Left hindlimb (tissue), 1 donor: ENCODE data around the gene C16orf87.
"Not testable (repeated sequence)": the region's sequence is repeated elsewhere in the genome, so short reads cannot be mapped to it uniquely, and the experiment has no call there.

Experiments used
- DNase-seq: peaks from one replicate; pipeline ENCODE4 v3.0.0-alpha.2; 2018

The C16orf87 gene

GRCh38 chr16:46830902-46831647, at the start of gene C16orf87:
TSS of gene C16orf87 (minus strand) at chr16:46831180. CDS start at chr16:46831149, 31 bp downstream.
- peak; percentile 94 for DNase-seq

GRCh38 chr16:46875243-46875642, 44.3 kb upstream of the C16orf87 start:
- no peak for DNase-seq

- no peak for DNase-seq
Measured at GRCh38 chr16:46873201-46873600, 42.2 kb upstream of the C16orf87 start.

- DNase-seq = no peak
Measured at GRCh38 chr16:46871597-46871996, 40.6 kb upstream of the C16orf87 start.

- DNase-seq = not testable (repeated sequence)
Measured at GRCh38 chr16:46868891-46869290, 37.9 kb upstream of the C16orf87 start.

- DNase-seq = not testable (repeated sequence)
Measured at GRCh38 chr16:46867486-46867885, 36.5 kb upstream of the C16orf87 start.

GRCh38 chr16:46866286-46866685, 35.3 kb upstream of the C16orf87 start:
- no peak for DNase-seq

- no peak for DNase-seq
Measured at GRCh38 chr16:46862555-46863447, 31.8 kb upstream of the C16orf87 start.

GRCh38 chr16:46859719-46860152, 28.8 kb upstream of the C16orf87 start:
- no peak for DNase-seq

GRCh38 chr16:46858151-46858550, 27.2 kb upstream of the C16orf87 start:
- no peak for DNase-seq

- no peak for DNase-seq
Measured at GRCh38 chr16:46857368-46857945, 26.5 kb upstream of the C16orf87 start.

GRCh38 chr16:46855389-46855788, 24.4 kb upstream of the C16orf87 start:
- no peak for DNase-seq

- no peak for DNase-seq
Measured at GRCh38 chr16:46854846-46855245, 23.9 kb upstream of the C16orf87 start.

GRCh38 chr16:46853713-46854443, 22.9 kb upstream of the C16orf87 start:
- peak; percentile 65 for DNase-seq

GRCh38 chr16:46852130-46852529, 21.1 kb upstream of the C16orf87 start:
- no peak for DNase-seq

- no peak for DNase-seq
Measured at GRCh38 chr16:46850619-46851555, 19.9 kb upstream of the C16orf87 start.

- DNase-seq = no peak
Measured at GRCh38 chr16:46848768-46849764, 18.1 kb upstream of the C16orf87 start.

- no peak for DNase-seq
Measured at GRCh38 chr16:46845952-46846351, 15.0 kb upstream of the C16orf87 start.

- DNase-seq = no peak
Measured at GRCh38 chr16:46844771-46845170, 13.8 kb upstream of the C16orf87 start.
